ENCODE results near the gene KIF22.
"Not testable (repeated sequence)": the region's sequence is repeated elsewhere in the genome, so short reads cannot be mapped to it uniquely, and the experiment has no call there.

The KIF22 gene

GRCh38 chr16:29790949-29791844 lies 646 bp downstream of the KIF22 start:
- H3K27me3 ChIP-seq (ENCODE audit: low read length) = no peaks in the 10 kb centered on the region
- H3K79me2 ChIP-seq (ENCODE audit: insufficient read depth, low read length) = peaks cover 57% of the 10 kb centered on the region
- peaks cover 4% of the 10 kb centered on the region; the same call in 1 of the 2 replicates for H3F3A ChIP-seq (ENCODE audit: insufficient read depth)
- H3K27ac ChIP-seq (ENCODE audit: low read depth, low read length) = peak overlapping the region; percentile 74
- peak overlapping the region; percentile 95 for H3K4me2 ChIP-seq (ENCODE audit: low read depth, low read length, poor library complexity, severe bottlenecking)
- peak overlapping the region; percentile 99 for H3K9ac ChIP-seq (ENCODE audit: low read length)
- TF ChIP-seq EZH2phosphoT487 (conservative IDR thresholded peaks at IDR 0.05; ENCODE audit: low read length) (no peak), CTCF (IDR thresholded peaks at IDR 0.05; ENCODE audit: insufficient read depth, low read length, poor library complexity, severe bottlenecking) (no peak)
- no peaks in the 10 kb centered on the region for H3K9me2 ChIP-seq (replicated peaks; ENCODE audit: insufficient read depth, low read length)
- peak overlapping the region; percentile 70 for H2AFZ ChIP-seq (ENCODE audit: low read depth, low read length, severe bottlenecking)
- peaks cover 7% of the 10 kb centered on the region; the same call in 1 of the 2 replicates for H4K20me1 ChIP-seq (ENCODE audit: low read depth, low read length)
- H3K4me3 ChIP-seq (ENCODE audit: insufficient read depth, low read length, poor library complexity, severe bottlenecking) = peak overlapping the region; percentile 88
- no peaks in the 10 kb centered on the region for H3K9me3 ChIP-seq (ENCODE audit: insufficient read depth, low read length)
- peaks cover 7% of the 10 kb centered on the region; the same call in 1 of the 2 replicates for H3K36me3 ChIP-seq (ENCODE audit: low read length)

- peaks cover 7% of the 10 kb centered on the region; the same call in 1 of the 2 replicates for H3K36me3 ChIP-seq (ENCODE audit: low read length)
- H3K79me2 ChIP-seq (ENCODE audit: insufficient read depth, low read length) = peaks cover 63% of the 10 kb centered on the region
- peaks cover 4% of the 10 kb centered on the region; the same call in 1 of the 2 replicates for H3F3A ChIP-seq (ENCODE audit: insufficient read depth)
- no peaks in the 10 kb centered on the region for H3K27me3 ChIP-seq (ENCODE audit: low read length)
- TF ChIP-seq CTCF (IDR thresholded peaks at IDR 0.05; ENCODE audit: insufficient read depth, low read length, poor library complexity, severe bottlenecking) = no peak
- TF ChIP-seq EZH2phosphoT487 (conservative IDR thresholded peaks at IDR 0.05; ENCODE audit: low read length) = no peak
- 0 out of 2 replicates have a peak overlapping the region, but pooled peaks have one; percentile 74 for H3K27ac ChIP-seq (ENCODE audit: low read depth, low read length)
- peak overlapping the region; percentile 88 for H3K4me3 ChIP-seq (ENCODE audit: insufficient read depth, low read length, poor library complexity, severe bottlenecking)
- no peaks in the 10 kb centered on the region for H3K9me2 ChIP-seq (replicated peaks; ENCODE audit: insufficient read depth, low read length)
- peaks cover 7% of the 10 kb centered on the region; the same call in 1 of the 2 replicates for H4K20me1 ChIP-seq (ENCODE audit: low read depth, low read length)
- H3K9me3 ChIP-seq (ENCODE audit: insufficient read depth, low read length) = no peaks in the 10 kb centered on the region
- no peak overlapping the region for H2AFZ ChIP-seq (ENCODE audit: low read depth, low read length, severe bottlenecking)
- peak overlapping the region; percentile 99 for H3K9ac ChIP-seq (ENCODE audit: low read length)
- H3K4me2 ChIP-seq (ENCODE audit: low read depth, low read length, poor library complexity, severe bottlenecking) = peak overlapping the region; percentile 95
These were observed 1.6 kb downstream of the KIF22 start for GRCh38 chr16:29791845-29792807.

- H3K27me3 ChIP-seq (ENCODE audit: low read length); H3K9me2 ChIP-seq (replicated peaks; ENCODE audit: insufficient read depth, low read length); H4K20me1 ChIP-seq (ENCODE audit: low read depth, low read length); H3K9me3 ChIP-seq (ENCODE audit: insufficient read depth, low read length); H3K9ac ChIP-seq (ENCODE audit: low read length); H3K4me3 ChIP-seq (ENCODE audit: insufficient read depth, low read length, poor library complexity, severe bottlenecking); H2AFZ ChIP-seq (ENCODE audit: low read depth, low read length, severe bottlenecking); H3K4me2 ChIP-seq (ENCODE audit: low read depth, low read length, poor library complexity, severe bottlenecking); H3K27ac ChIP-seq (ENCODE audit: low read depth, low read length); H3F3A ChIP-seq (ENCODE audit: insufficient read depth): not testable (repeated sequence)
- Histone ChIP-seq H3K79me2 (ENCODE audit: insufficient read depth, low read length) (peaks cover 68% of the 10 kb centered on the region), H3K36me3 (ENCODE audit: low read length) (peaks cover 17% of the 10 kb centered on the region)
These were observed 2.6 kb downstream of the KIF22 start for GRCh38 chr16:29793153-29793552.

All from SU-DHL-6 (cell line).